ENCODE measurements around the gene MAGED1.

DNA sequence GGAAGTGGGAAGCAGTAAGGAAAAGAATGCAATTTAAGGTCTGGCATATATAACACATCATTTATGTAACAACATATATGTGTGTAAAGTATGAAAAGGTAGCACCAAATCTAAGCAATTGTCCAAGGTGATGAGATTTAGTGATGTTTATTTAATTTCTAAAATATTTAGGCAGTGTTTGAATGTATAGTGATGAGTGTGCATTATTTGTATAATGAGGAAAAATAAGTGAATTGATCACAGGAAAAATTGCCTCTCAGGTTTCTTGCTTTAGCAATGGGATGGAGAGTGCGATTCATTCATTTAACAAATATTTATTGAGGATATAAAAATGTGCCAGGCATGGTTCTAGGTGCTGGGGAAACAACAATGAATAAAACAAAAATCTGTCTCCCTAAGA is 2.2 kb upstream of the MAGED1 start:
- TF ChIP-seq, protein P1, sequence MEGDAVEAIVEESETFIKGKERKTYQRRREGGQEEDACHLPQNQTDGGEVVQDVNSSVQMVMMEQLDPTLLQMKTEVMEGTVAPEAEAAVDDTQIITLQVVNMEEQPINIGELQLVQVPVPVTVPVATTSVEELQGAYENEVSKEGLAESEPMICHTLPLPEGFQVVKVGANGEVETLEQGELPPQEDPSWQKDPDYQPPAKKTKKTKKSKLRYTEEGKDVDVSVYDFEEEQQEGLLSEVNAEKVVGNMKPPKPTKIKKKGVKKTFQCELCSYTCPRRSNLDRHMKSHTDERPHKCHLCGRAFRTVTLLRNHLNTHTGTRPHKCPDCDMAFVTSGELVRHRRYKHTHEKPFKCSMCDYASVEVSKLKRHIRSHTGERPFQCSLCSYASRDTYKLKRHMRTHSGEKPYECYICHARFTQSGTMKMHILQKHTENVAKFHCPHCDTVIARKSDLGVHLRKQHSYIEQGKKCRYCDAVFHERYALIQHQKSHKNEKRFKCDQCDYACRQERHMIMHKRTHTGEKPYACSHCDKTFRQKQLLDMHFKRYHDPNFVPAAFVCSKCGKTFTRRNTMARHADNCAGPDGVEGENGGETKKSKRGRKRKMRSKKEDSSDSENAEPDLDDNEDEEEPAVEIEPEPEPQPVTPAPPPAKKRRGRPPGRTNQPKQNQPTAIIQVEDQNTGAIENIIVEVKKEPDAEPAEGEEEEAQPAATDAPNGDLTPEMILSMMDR (conservative IDR thresholded peaks at IDR 0.05 in 1 of 2, IDR thresholded peaks at IDR 0.05 in 1 of 2; ENCODE audit: low read depth in 1 of 2, low read length in 2 of 2), result no peak
- no peak for TF ChIP-seq EZH2 (IDR thresholded peaks at IDR 0.05; ENCODE audit: low read length, missing control alignments)
